GM21723 (cell line): ENCODE measurements around the gene AFG3L2.
"Not testable (repeated sequence)": the region's sequence is repeated elsewhere in the genome, so short reads cannot be mapped to it uniquely, and the experiment has no call there.

Experiments used
- ATAC-seq: cut with Tn5 transposase; IDR thresholded peaks from one replicate; pipeline ENCODE4 v1.9.1; 2021; ENCODE audit warnings: mild to moderate bottlenecking, moderate library complexity; ENCODE audit not compliant: unreplicated experiment

The AFG3L2 gene

DNA sequence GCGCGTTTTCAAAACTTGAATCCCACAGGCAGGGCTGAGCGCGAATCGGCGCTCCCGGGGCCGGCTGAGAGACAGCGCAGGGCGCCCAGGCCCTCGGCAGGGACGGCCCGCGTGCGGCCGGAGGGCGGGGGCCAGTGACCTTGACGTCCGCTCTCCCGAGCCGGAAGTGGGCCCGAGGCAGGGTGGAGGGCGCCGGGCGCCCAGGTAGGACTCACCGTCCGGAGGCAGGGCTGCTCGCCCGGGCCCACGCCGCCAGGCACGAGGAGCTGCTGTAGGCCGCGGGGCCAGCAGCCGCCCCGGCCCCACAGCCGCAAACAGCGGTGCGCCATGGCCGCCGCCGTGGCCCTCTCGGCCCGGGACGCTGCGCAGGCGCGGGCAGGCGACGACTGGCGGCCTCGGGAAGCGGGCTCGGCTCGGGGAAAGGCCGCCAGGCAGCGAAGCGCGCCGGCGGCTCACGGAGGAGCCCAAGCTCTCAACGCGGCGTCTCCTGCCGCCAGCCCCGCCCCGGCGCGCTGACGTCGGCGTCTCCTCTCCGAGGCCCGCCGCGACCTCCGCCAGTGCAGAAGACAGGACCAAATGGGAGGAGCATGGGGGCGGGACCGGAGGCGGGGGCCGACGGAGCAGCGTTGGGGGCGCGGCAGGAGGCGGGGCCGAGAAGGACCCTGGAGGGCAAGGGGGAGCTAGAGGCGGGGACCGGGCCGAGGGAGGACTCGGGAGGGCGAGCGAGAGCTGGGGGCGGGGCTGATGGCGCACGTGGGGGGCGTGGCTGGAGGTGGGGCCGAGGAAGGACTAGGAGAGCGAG lies at the start of gene AFG3L2:
Gene AFG3L2, minus strand, starts transcription at position 474 of the 802 bp plus-strand sequence. Its CDS starts 145 bp downstream, at position 329.
- ATAC-seq: peak; percentile 88

DNA sequence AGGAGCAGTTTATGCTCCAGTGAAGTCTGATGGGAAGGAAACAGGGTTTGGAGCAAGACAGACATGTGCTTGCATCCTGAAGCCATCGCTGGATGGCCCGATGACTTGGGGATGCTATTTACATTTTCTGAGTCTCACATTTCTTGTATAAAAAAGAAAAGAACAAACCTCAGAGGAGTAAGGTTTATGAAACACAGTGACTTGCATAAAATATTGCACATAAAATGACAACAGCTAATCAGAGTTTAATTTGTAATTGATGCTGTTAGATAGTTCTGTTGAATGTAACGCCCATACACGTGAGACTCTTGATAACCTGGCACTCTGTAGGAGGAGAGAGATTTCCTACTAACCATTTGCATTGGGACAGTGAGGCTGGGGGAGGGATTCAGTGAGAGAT lies 47.2 kb upstream of the AFG3L2 start:
- ATAC-seq: no peak

DNA sequence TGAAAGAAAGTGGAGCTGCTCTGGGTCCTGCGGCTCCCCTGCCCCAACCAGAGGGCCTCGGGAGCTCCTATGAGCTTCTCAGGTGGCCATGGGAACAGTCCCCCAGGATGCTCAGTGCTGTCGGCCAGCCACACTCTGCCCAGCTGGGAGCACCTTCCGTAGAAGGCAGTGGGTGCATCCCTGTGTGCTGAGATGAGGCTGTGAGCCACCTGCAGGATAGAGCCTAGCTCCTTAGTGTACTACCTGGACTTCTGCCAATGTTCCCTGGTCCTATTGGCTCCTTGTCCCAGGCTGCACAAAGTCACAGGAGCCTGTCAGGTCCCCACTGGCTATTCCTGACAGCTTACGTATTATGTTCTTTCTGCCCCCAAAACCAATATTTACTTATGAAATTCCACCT lies 46.8 kb upstream of the AFG3L2 start:
- no peak for ATAC-seq

DNA sequence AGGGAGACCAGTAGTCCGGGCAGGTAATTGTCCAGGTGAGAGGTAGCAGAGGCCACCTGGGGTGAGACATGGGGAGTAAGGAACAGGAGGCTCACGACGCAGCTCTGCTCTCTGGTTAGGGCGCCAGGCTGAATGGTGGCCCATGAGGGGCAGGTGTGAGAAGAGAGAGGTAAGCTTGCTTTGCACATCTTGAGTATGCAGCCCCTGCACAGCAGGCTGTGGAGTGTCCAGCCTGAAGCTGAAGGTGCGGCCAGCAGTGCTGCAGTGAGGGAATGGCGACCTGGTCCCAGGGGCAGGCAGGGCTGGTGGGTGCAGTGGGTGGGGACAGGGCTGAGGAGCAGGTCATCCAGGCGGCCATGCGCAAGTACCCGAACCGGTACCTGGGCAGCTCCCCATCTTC lies 46.4 kb upstream of the AFG3L2 start:
- ATAC-seq: no peak

- ATAC-seq: no peak
These were observed 45.9 kb upstream of the AFG3L2 start for GRCh38 chr18:12422936-12423335.

GRCh38 chr18:12421732-12422131 lies 44.7 kb upstream of the AFG3L2 start:
- no peak for ATAC-seq

- no peak for ATAC-seq
These were observed 43.9 kb upstream of the AFG3L2 start for GRCh38 chr18:12420821-12421421.

DNA sequence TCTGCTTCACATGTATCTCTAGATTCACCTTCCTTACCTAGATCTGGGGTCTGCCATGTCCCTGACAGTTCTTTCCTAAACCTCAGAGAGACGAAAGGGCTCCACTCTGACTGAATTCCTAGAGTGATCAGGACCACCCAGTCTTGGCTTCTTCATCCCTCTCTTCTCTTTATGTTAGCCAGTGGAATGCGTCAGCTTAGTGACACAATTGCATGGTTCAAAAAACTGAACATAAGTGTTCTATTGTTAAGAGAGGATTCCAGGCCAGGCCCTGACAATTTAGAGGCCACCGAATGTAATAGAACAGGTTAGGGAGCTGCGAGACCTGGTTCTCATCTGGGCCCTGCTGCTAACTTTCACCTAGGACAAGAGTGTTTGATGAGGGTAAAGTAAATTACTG lies 40.7 kb upstream of the AFG3L2 start:
- no peak for ATAC-seq

DNA sequence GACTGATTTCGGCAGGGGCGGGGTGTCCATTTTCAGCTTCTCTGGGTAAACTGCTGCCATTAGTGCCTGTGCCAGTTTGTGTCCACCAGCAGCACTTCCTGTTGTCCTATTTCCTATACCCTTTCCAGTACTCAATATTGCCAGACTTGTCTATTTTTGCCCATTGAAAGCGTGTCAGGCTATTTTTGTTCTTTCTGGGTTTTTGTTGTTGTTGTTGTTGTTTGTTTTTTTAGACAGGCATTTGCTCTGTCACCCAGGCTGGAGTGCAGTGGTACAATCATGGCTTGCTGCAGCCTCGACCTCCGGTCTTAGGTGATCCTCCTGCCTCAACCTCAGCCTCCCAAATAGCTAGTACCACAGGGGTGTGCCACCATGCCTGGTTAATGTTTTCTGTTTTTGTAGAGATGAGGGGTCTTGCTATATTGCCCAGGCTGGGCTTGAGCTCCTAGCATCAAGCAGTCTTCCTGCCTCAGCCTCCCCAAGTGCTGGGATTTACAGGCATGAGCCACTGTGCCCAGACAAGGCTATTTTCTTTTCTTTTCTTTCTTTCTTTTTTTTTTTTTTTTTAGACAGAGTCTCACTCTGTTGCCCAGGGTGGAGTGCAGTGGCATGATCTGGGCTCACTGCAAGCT lies 39.2 kb upstream of the AFG3L2 start:
- ATAC-seq: no peak

DNA sequence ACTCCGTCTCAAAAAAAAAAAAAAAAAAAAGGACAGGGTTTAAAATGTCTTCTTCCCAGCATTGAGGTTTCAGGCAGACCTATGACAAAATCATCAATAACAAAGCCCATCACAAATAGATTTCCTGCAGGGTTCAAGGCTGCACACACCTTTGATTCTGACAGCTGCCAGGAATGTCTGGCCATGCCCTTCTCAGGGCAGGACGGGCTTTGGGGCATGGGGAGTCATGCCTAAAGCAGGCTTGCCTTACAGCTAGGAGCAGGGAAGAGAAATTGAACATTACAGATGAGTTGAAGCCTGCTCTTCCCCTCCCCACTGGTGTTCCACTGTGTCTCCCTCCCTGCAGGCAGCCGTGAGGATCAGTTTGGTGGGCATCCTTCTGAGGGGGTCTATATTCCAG lies 34.4 kb upstream of the AFG3L2 start:
- no peak for ATAC-seq

DNA sequence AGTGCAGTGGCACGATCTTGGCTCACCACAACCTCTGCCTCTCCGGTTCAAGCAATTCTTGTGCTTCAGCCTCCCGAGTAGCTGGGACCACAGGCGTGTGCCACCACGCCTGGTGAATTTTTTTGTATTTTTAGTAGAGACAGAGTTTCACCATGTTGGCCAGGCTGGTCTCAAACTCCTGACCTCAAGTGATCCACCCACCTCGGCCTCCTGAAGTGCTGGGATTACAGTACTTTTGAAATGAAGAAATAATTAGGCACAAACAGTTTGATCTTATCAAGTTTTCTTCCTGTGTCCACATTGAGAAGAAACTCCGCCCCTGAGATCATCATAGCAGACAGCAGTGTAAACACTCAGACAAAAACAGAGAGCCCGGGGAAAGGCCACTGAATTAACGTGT lies 33.7 kb upstream of the AFG3L2 start:
- not testable (repeated sequence) for ATAC-seq

DNA sequence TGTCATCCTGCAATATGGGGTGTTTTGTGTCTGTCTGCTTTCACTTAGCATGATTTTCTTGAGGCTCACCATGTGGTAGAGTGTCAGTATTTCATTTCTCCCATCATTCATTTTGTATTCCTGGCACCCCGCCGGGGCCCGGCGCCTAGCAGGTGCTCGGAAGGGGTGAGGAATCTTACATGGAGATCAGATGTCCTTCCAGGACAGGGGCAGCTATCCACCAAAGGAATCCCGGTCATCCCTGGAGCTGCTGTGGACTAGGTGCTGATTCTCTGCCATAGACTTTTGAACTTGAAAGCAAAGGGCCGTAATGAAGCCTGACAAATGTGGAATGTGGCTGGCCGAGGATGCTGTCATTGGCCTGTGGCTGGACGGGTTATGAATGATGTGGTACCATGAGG lies 33.1 kb upstream of the AFG3L2 start:
- ATAC-seq: no peak

DNA sequence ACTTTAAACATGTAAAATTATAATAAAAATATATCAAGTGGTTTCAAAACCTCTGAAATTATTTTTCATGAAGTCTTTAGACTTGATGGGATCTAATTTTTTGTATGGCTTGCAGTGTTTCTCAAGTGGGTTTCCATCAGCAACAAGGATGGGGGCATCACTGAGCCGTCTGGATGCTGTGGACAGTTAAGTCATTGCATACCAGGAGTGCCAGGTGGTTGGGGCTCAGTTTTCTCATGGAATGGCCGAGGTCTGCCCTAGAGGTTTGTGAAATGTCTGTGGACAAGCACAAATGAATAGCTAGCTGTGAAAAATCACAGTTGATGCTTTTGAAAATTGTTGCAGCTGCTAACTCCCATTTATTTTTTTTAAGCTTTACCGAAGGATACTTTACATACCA lies 32.4 kb upstream of the AFG3L2 start:
- no peak for ATAC-seq

GRCh38 chr18:12408247-12408869 lies 31.3 kb upstream of the AFG3L2 start:
- ATAC-seq: peak; percentile 25

DNA sequence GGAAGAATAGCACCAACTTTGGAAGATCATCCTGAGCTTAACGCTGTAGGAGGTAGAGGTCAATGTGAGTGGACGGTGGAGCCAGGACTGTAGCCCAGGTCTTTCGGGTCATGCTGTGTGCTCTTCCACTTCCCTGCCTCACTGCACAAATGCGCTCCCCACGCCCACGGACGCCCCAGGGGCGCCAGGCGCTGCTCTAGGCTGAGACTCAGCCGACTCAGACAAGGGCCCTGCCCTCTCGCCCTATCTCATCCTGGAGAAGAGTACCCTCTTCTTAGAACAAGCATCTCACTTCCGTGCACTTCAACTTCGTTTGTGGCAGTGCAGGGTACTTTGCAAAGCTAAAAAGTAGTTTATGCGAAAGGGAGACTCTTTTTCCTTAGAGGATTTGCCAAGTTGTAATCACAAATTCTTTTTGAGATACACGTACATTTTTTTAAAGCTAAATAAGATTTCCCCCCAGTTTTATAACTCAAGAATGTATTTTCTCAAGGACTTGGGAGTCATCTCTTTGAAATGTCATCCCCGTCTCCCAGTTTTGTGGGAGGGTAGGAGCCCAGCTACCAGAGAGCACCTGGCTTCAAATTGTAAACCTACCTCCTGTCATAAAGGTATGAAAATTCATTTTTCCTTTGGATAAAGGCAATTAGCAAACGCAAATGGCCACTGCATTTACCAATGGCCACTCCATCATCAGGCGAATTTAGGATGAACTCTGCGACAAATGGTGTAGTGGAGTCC lies 29.5 kb upstream of the AFG3L2 start:
- ATAC-seq: no peak

DNA sequence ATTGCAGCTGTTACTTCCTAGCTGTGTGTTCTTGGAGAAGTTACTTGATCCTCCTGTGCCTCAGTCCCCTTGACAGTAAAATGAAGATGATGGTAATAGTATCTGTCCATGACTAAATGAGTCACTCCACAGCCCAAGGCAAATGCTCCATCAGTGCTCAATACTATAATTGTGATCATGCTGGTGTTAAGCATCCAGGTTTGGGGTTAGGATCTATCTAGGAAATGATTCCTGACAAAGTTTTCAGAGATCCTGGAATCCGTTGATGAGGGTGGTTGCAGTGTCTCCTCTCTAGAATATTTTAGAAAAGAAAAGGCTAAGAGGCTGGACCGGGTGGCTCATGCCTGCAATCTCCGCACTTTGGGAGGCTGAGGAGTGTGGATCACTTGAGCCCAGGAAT lies 28.0 kb upstream of the AFG3L2 start:
- ATAC-seq: no peak

DNA sequence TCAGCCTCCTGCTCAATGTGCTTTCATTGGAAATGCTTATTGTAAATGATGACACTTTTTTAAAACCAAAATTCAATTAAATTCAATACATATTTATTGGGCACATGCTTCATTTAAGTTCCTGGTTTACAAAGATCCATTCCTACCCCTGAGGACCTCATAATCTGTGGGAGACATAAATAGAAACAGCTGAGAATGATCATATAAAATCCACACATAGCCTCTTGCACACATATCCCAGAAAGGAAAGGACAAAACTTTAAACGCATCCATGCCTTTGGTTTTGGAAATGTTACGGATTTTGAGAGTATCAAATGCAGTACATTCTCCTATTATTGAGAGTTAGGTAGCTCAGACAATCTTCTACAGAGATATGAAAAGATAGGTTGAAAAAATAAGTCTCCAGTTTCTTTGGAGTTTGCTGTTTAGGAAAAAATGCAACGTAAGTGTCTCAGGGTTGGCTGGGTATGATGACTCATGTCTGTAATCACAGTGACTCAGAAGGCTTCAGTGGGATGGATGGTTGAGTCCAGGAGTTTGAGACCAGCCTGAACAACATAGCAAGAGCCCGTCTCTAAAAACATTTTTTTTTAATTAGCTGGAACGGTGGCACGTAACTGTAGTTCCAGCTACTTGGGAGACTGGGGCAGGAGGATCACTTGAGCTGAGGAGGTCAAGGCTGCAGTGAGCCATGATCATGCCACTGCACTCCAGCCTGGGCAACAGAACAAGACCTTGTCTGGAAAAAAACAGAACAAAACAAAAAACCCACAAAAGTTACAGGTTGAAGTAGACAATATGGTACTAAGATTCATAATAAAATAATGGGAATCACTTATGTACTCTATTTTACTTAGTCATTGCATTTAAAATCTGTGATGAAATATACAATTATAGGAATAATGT lies 26.8 kb upstream of the AFG3L2 start:
- ATAC-seq: no peak

- no peak for ATAC-seq
These were observed 24.9 kb upstream of the AFG3L2 start for GRCh38 chr18:12401881-12402280.

GRCh38 chr18:12399231-12399630 lies 22.2 kb upstream of the AFG3L2 start:
- no peak for ATAC-seq

DNA sequence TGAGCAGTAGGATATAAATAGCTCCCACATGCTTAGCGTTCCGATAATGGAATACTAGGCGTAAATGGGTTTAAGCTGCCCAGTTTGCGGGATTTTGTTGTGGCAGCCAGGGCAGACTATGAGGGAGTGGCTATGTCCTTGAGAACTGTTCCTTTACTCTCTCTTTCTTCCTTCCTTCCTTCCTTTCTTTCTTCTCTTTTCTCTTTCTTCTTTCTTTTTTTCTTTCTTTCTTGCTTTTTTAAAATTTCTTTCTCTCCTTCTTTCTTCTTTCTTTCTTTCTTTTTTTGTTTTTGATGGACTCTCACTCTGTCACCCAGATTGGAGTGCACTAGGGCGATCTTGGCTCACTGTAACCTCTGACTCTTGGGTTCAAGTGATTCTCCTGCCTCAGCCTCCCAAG lies 21.6 kb upstream of the AFG3L2 start:
- ATAC-seq: no peak
